Heart left ventricle (tissue), 16 donors: ENCODE measurements around the gene RFX3. TPM values are rescaled to one million over a fixed set of nuclear protein-coding genes. Genes with fewer than 3 reads are reported as not detected.
A peak's percentile ranks its signal among the peaks of the same experiment; 100 is the strongest.

Experiments used
- ATAC-seq, 4 donors: fragments of 200-7000 bp; cut with Tn5 transposase; one replicate each; pipeline ENCODE4 v1.9.1; 2020 to 2022; ENCODE audit warnings: moderate library complexity in 4 of 4, mild to moderate bottlenecking in 3 of 4, moderate number of reproducible peaks in 1 of 4
- DNase-seq, 5 donors: peaks; one replicate each; pipeline ENCODE4 v3.0.0-alpha.2; 2020
- H3K27ac ChIP-seq, 12 donors: fragments of 200-600 bp; sonication (generic) in 4 of 12; one replicate each; pipeline versions ENCODE4 v1.5.0 to v1.8.0; 2016 to 2022; ENCODE audit warnings: mild to moderate bottlenecking in 2 of 12
- H3K27me3 ChIP-seq, 9 donors: fragments of 200-600 bp; sonication (generic) in 2 of 9; one replicate each; pipeline versions ENCODE4 v1.5.1 to v1.8.0; 2016 to 2022; ENCODE audit warnings: mild to moderate bottlenecking in 3 of 9
- H3K36me3 ChIP-seq, 9 donors: fragments of 200-600 bp; sonication (generic) in 2 of 9; one replicate each; pipeline versions ENCODE4 v1.5.0 to v1.8.0; 2018 to 2022; ENCODE audit warnings: mild to moderate bottlenecking in 2 of 9
- H3K4me1 ChIP-seq, 12 donors: fragments of 200-600 bp; sonication (generic) in 4 of 12; one replicate each; pipeline versions ENCODE4 v1.5.0 to v1.8.0; 2016 to 2022; ENCODE audit warnings: mild to moderate bottlenecking in 3 of 12
- H3K4me3 ChIP-seq, 12 donors: fragments of 200-600 bp; sonication (generic) in 4 of 12; one replicate each; pipeline versions ENCODE4 v1.5.0 to v1.8.0; 2017 to 2022; ENCODE audit warnings: mild to moderate bottlenecking in 9 of 12, moderate library complexity in 4 of 12
- H3K9me3 ChIP-seq, 12 donors: fragments of 200-600 bp; sonication (generic) in 4 of 12; one replicate each; pipeline versions ENCODE4 v1.5.0 to v1.8.0; 2016 to 2022; ENCODE audit warnings: mild to moderate bottlenecking in 1 of 12
- POLR2A ChIP-seq, 2 donors: fragments of 450-650 bp; IDR thresholded peaks; one replicate each; pipeline ENCODE4 v1.6.1; 2017; ENCODE audit warnings: antibody characterized with exemption in 2 of 2, mild to moderate bottlenecking in 2 of 2, moderate library complexity in 2 of 2
- WGBS, 4 donors: extraction: QIAGEN DNeasy Blood & Tissue Kit in 2 of 4; methylation state at CpG; one replicate each; pipeline versions ENCODE4 v1.1.5 to v1.1.7; 2013 to 2018; 5-methylcytosine and 5-hydroxymethylcytosine counted together
- intact Hi-C, 10 donors: fragments of 100-400 bp; cut with DNase I; formaldehyde crosslinking; loops; one replicate each; pipeline versions ENCODE4 v1.11.1 to v1.14.2; 2022
- polyA plus RNA-seq, 2 donors: library from polyadenylated mRNA; stranded (reverse); fragments of 200-250 nt; gene quantifications; one replicate each; pipeline ENCODE4 v1.2.3, GENCODE V29; 2013
- total RNA-seq, 9 donors: library from RNA; depleted of rRNA in 2 of 9; stranded (reverse); fragments of >200 nt in 2 of 9; fragmentation: NEBNext Ultra II Directional in 3 of 9; extraction: Animal tissue kit (Norgen Biotek cat#: 25700) in 3 of 9; gene quantifications; one replicate each; pipeline versions ENCODE4 v1.1.0 to v1.2.4, GENCODE V29; 2016 to 2023
- TF ChIP-seq, protein P1 (sequence below), 12 donors: fragments of 200-600 bp; sonication (generic) in 4 of 12; IDR thresholded peaks; one replicate each; pipeline versions ENCODE4 v1.5.0 to v1.8.0; 2018 to 2022; ENCODE audit warnings: antibody characterized with exemption in 12 of 12, mild to moderate bottlenecking in 5 of 12
- donor health status: ischemic (EF 13 %, LVEDD 7.1; RV severe dilation, severe dysfunction).
- donor health status: healthy with polysubstance abuse.
- donor health status: DM: no; HTN: yes; CAD: no.
- donor health status: DM: no; HTN: no; CAD: no.
- donor health status: ischemic (EF 25% LVEDD 6.9; RV normal size, moderate dysfunction).
- donor health status: ischemic (EF 25% LVEDD 5.7; RV mildly dilated, moderate dysfunction).
- donor health status: healthy.
- donor health status: DM: yes; HTN: yes; CAD: no.
- donor health status: ischemic (EF 35%, LVEDD 5.7; RV mildly dilated, moderate dysfunction).
- donor health status: nonischemic (EF 11% LVEDD 7.7; RV severe dilation, severe dysfunction).
- donor health status: DM: yes; HTN: yes; CAD: no.
- donor health status: PGD.
- donor health status: ischemic (EF 29% LVEDD 5.4; RV normal size, mild dysfunction).
- donor health status: nonischemic (EF 23%, LVEDD 6.1; RV moderate dilation, normal function).

RFX3 gene
- total and polyA plus RNA-seq, 11 donors: 0.80 to 8.3 (median 2.9) TPM

- Histone ChIP-seq H3K27ac (no peak overlapping the region), H3K9me3 (no peaks in the 10 kb centered on the region), H3K4me3 (no peak overlapping the region), H3K27me3 (peaks cover 0 to 25% (median 4%) of the 10 kb centered on the region in 9 donors), H3K36me3 (no peaks in the 10 kb centered on the region), H3K4me1 (no peaks in the 10 kb centered on the region)
- DNase-seq (no peak), ATAC-seq (no peak)
- intact Hi-C loops: loop anchor here in 1 of 10 donors (10.0 kb wide), 1 partner anchor 314 kb away; no protein-coding TSS in a partner anchor
- WGBS, 4 donors: 68 to 74% (median 73%) methylated on average over 7 of the region's 7 CpGs
- no peak for TF ChIP-seq POLR2A (IDR thresholded peaks at IDR 0.05)
- TF ChIP-seq, protein P1, sequence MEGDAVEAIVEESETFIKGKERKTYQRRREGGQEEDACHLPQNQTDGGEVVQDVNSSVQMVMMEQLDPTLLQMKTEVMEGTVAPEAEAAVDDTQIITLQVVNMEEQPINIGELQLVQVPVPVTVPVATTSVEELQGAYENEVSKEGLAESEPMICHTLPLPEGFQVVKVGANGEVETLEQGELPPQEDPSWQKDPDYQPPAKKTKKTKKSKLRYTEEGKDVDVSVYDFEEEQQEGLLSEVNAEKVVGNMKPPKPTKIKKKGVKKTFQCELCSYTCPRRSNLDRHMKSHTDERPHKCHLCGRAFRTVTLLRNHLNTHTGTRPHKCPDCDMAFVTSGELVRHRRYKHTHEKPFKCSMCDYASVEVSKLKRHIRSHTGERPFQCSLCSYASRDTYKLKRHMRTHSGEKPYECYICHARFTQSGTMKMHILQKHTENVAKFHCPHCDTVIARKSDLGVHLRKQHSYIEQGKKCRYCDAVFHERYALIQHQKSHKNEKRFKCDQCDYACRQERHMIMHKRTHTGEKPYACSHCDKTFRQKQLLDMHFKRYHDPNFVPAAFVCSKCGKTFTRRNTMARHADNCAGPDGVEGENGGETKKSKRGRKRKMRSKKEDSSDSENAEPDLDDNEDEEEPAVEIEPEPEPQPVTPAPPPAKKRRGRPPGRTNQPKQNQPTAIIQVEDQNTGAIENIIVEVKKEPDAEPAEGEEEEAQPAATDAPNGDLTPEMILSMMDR (IDR thresholded peaks at IDR 0.05): no peak
Measured at GRCh38 chr9:3189113-3189861, 336.5 kb downstream of the RFX3 start.

DNA sequence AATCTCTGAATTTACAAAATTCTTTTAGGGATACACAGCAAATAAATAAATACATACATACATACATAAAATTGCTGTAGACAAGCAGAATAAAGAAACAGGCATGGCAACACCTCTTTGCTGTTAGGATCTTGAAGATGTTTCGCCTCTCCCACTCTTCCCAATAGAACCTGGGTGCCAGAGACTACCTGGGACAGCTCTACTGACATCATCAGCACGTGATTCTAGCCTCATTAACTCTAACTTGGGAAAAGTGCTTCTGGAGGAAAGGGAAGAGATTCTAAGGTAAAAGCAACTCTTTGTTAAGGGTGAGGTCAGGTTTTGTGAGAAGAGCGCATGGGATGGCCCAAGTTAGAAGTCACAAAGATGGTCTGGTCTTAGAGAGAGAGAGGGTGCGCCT is 339.1 kb downstream of the RFX3 start:
- ATAC-seq: no peak
- Histone ChIP-seq H3K36me3 (no peaks in the 10 kb centered on the region), H3K9me3 (no peaks in the 10 kb centered on the region), H3K27me3 (peaks cover 0 to 37% (median 6%) of the 10 kb centered on the region in 9 donors), H3K4me1 (no peaks in the 10 kb centered on the region), H3K27ac (no peak overlapping the region), H3K4me3 (no peak overlapping the region)
- WGBS, 4 donors: 71 to 79% (median 77%) methylated on average over 4 of the region's 4 CpGs
- no peak for TF ChIP-seq POLR2A (IDR thresholded peaks at IDR 0.05)
- TF ChIP-seq, protein P1 (IDR thresholded peaks at IDR 0.05): no peak
- intact Hi-C loops: loop anchor here in 1 of 10 donors (10.0 kb wide), 1 partner anchor 312 kb away; no protein-coding TSS in a partner anchor
- no peak for DNase-seq

GRCh38 chr9:3181049-3181953 is 344.5 kb downstream of the RFX3 start:
- Histone ChIP-seq H3K4me1 (peaks cover 0 to 10% (median 2%) of the 10 kb centered on the region in 12 donors), H3K27me3 (peaks cover 6 to 50% (median 29%) of the 10 kb centered on the region in 9 donors), H3K4me3 (peak overlapping the region in 7 of 12 donors; percentile 6 to 32 (median 21)), H3K9me3 (no peaks in the 10 kb centered on the region), H3K27ac (no peak overlapping the region), H3K36me3 (no peaks in the 10 kb centered on the region)
- DNase-seq (peak in 1 of 5 donors; percentile 60), ATAC-seq (peak in 3 of 4 donors; percentile 22 to 58 (median 42))
- intact Hi-C loops: loop anchor here in 3 of 10 donors (5.0 to 10.0 kb wide), 2 partner anchors 306 to 324 kb away; no protein-coding TSS in a partner anchor
- 1 to 5% (median 2%) methylated on average over 39 to 76 of the region's 76 CpGs for WGBS, 4 donors
- TF ChIP-seq, protein P1 (IDR thresholded peaks at IDR 0.05): peak in 7 of 12 donors; percentile 5 to 37 (median 13)
- TF ChIP-seq POLR2A (IDR thresholded peaks at IDR 0.05): no peak
